Activated CD4-positive, CD25-positive, alpha-beta regulatory T cell treated with anti-CD3 and anti-CD28 coated beads, Interleukin-2, amount 50 U/mL, for 16 hours (primary cell): Measurements from ENCODE around the gene LRRC37A2.
A peak's percentile ranks its signal among the peaks of the same experiment; 100 is the strongest.
"Not testable (repeated sequence)": the region's sequence is repeated elsewhere in the genome, so short reads cannot be mapped to it uniquely, and the experiment has no call there.

Source experiments
- DNase-seq: peaks from one replicate; pipeline ENCODE4 v3.0.0-alpha.2; 2020; ENCODE audit warnings: low read depth, low spot score

Gene LRRC37A2

GRCh38 chr17:46512168-46512567, at the start of gene LRRC37A2:
Gene LRRC37A2, plus strand, starts transcription at chr17:46512468. Its CDS starts 245 bp downstream, at chr17:46512713.
- DNase-seq: not testable (repeated sequence)

- DNase-seq: not testable (repeated sequence)
Measured at GRCh38 chr17:46467618-46468017, 44.6 kb upstream of the LRRC37A2 start.

- not testable (repeated sequence) for DNase-seq
Measured at GRCh38 chr17:46474489-46474888, 37.8 kb upstream of the LRRC37A2 start.

- not testable (repeated sequence) for DNase-seq
Measured at GRCh38 chr17:46475583-46475982, 36.7 kb upstream of the LRRC37A2 start.

- not testable (repeated sequence) for DNase-seq
Measured at GRCh38 chr17:46478823-46479222, 33.4 kb upstream of the LRRC37A2 start.

GRCh38 chr17:46481310-46481709, 31.0 kb upstream of the LRRC37A2 start:
- DNase-seq: not testable (repeated sequence)

- DNase-seq: not testable (repeated sequence)
Measured at GRCh38 chr17:46492021-46492420, 20.2 kb upstream of the LRRC37A2 start.

- DNase-seq: not testable (repeated sequence)
Measured at GRCh38 chr17:46499437-46500139, 12.7 kb upstream of the LRRC37A2 start.

- not testable (repeated sequence) for DNase-seq
Measured at GRCh38 chr17:46505896-46506295, 6.4 kb upstream of the LRRC37A2 start.

GRCh38 chr17:46534716-46535115, 22.4 kb downstream of the LRRC37A2 start:
- not testable (repeated sequence) for DNase-seq

- DNase-seq: not testable (repeated sequence)
Measured at GRCh38 chr17:46548607-46549006, 36.3 kb downstream of the LRRC37A2 start.

- DNase-seq: not testable (repeated sequence)
Measured at GRCh38 chr17:46559155-46559554, 46.9 kb downstream of the LRRC37A2 start.

- not testable (repeated sequence) for DNase-seq
Measured at GRCh38 chr17:46560048-46560447, 47.8 kb downstream of the LRRC37A2 start.

- DNase-seq: not testable (repeated sequence)
Measured at GRCh38 chr17:46566284-46566683, 54.0 kb downstream of the LRRC37A2 start.

GRCh38 chr17:46566980-46567379, 54.7 kb downstream of the LRRC37A2 start:
- DNase-seq: not testable (repeated sequence)

- not testable (repeated sequence) for DNase-seq
Measured at GRCh38 chr17:46571796-46572195, 59.5 kb downstream of the LRRC37A2 start.

GRCh38 chr17:46579083-46580075, 67.1 kb downstream of the LRRC37A2 start, which contains the start of gene ARL17A:
Gene ARL17A, minus strand, starts transcription at chr17:46579691. Its CDS starts 3,369 bp downstream, at chr17:46576322.
- DNase-seq: peak; percentile 56

- not testable (repeated sequence) for DNase-seq
Measured at GRCh38 chr17:46580082-46580481, 67.8 kb downstream of the LRRC37A2 start.

- DNase-seq: not testable (repeated sequence)
Measured at GRCh38 chr17:46585444-46585843, 73.2 kb downstream of the LRRC37A2 start.

GRCh38 chr17:46590157-46591146, 78.2 kb downstream of the LRRC37A2 start, which contains the start of gene NSF:
Gene NSF, plus strand, starts transcription at chr17:46590669. Its CDS starts 107 bp downstream, at chr17:46590776.
- not testable (repeated sequence) for DNase-seq

GRCh38 chr17:46591332-46591731, 79.1 kb downstream of the LRRC37A2 start:
- DNase-seq: not testable (repeated sequence)
